HL-60 (cell line): ENCODE results near the gene TBX4.

Experiments used
- GABPA ChIP-seq: IDR thresholded peaks from 2 replicates; pipeline ENCODE4 v1.6.1; 2012; ENCODE audit warnings: low read depth
- REST ChIP-seq: IDR thresholded peaks from 2 replicates; pipeline ENCODE4 v1.6.1; 2012; ENCODE audit warnings: low read depth; ENCODE audit not compliant: insufficient replicate concordance
- SPI1 ChIP-seq: IDR thresholded peaks from 2 replicates; pipeline ENCODE4 v1.6.1; 2012; ENCODE audit warnings: low read depth, mild to moderate bottlenecking, borderline replicate concordance
- TF ChIP-seq, protein P1 (sequence below): IDR thresholded peaks from one replicate; pipeline ENCODE4 v1.5.1; 2011; ENCODE audit warnings: low read length, control low read depth, inconsistent platforms; ENCODE audit not compliant: insufficient read depth

DNA sequence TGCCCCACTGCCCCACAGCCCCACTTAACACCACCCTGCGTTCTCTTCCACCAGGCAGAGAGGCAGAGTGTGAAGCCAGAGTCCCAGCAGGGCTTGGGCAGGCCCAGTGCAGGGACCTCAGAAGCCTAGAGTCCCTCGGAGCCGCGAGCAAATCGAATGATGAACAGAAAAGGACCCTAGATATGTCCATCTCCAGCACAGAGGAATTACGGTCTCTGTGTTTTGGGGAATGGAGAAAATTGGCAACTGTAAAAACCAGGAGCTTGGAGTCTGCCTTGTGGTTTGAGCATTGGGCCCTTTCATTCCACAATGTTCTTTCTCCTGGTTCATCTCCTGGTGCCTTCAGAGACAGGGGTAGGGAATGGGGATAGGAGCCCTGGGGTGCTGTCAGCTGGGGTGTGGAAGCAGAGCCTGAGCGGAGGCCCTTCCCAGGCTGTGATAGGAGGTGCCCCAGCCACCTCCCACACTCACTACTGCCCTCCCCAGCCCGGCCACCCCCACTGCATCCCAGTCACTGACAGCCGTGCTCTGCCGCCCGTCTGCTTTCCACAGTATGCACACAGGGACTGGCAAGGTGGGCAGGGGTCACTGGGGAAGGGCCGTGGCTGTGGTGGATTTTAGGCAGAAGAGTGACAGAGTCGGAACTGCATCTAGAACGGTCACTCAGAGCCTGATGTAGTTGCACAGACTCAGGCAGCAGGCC is 26.7 kb downstream of the TBX4 start:
- TF ChIP-seq, protein P1, sequence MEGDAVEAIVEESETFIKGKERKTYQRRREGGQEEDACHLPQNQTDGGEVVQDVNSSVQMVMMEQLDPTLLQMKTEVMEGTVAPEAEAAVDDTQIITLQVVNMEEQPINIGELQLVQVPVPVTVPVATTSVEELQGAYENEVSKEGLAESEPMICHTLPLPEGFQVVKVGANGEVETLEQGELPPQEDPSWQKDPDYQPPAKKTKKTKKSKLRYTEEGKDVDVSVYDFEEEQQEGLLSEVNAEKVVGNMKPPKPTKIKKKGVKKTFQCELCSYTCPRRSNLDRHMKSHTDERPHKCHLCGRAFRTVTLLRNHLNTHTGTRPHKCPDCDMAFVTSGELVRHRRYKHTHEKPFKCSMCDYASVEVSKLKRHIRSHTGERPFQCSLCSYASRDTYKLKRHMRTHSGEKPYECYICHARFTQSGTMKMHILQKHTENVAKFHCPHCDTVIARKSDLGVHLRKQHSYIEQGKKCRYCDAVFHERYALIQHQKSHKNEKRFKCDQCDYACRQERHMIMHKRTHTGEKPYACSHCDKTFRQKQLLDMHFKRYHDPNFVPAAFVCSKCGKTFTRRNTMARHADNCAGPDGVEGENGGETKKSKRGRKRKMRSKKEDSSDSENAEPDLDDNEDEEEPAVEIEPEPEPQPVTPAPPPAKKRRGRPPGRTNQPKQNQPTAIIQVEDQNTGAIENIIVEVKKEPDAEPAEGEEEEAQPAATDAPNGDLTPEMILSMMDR = no peak
- TF ChIP-seq GABPA (no peak), SPI1 (no peak), REST (no peak)
